OCI-LY1 (cell line): ENCODE measurements around the gene STK11IP.

Experiments
- EZH2 ChIP-seq: fragments of 200-600 bp; sonication (generic), shearing (Covaris generic); IDR thresholded peaks from 2 replicates; pipeline ENCODE4 v1.8.0; 2017; ENCODE audit warnings: borderline replicate concordance, mixed run types, mild to moderate bottlenecking, antibody characterized with exemption, low read length, moderate library complexity, mixed read lengths
- TF ChIP-seq, protein P1 (sequence below): fragments of 200-600 bp; sonication (generic), shearing (Covaris generic); IDR thresholded peaks from 2 replicates; pipeline ENCODE4 v1.5.1; 2017; ENCODE audit warnings: mild to moderate bottlenecking, antibody characterized with exemption, low read length, moderate library complexity, mixed read lengths

DNA sequence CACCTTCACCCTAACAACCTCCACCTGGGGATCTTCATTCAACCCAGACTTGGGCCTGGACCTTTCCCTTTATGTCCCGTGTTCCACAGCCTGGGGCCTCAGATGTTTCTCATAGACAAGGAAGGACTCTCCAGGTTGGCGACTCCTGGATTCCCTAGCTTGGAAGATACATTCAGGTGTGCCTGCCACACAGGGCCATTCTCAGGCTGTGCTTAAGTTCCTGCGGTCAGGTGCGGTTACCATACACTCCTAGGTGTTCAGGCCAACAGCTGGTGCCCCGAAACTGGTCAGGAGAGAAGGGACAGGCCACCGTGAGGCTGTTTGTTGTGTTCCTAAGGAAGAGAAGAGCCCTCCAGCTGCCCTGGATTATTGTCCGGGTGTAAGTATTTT is 45.4 kb downstream of the STK11IP start:
- TF ChIP-seq, protein P1, sequence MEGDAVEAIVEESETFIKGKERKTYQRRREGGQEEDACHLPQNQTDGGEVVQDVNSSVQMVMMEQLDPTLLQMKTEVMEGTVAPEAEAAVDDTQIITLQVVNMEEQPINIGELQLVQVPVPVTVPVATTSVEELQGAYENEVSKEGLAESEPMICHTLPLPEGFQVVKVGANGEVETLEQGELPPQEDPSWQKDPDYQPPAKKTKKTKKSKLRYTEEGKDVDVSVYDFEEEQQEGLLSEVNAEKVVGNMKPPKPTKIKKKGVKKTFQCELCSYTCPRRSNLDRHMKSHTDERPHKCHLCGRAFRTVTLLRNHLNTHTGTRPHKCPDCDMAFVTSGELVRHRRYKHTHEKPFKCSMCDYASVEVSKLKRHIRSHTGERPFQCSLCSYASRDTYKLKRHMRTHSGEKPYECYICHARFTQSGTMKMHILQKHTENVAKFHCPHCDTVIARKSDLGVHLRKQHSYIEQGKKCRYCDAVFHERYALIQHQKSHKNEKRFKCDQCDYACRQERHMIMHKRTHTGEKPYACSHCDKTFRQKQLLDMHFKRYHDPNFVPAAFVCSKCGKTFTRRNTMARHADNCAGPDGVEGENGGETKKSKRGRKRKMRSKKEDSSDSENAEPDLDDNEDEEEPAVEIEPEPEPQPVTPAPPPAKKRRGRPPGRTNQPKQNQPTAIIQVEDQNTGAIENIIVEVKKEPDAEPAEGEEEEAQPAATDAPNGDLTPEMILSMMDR = no peak
- TF ChIP-seq EZH2 = no peak
